NCI-H748 (cell line): Measurements from ENCODE around the gene SREBF1.
A peak's percentile ranks its signal among the peaks of the same experiment; 100 is the strongest.

Source experiments
- DNase-seq: peaks from one replicate; lab custom pipeline; 2025; ENCODE audit not compliant: unreplicated experiment; lab: John Stamatoyannopoulos, UW

SREBF1 gene

DNA sequence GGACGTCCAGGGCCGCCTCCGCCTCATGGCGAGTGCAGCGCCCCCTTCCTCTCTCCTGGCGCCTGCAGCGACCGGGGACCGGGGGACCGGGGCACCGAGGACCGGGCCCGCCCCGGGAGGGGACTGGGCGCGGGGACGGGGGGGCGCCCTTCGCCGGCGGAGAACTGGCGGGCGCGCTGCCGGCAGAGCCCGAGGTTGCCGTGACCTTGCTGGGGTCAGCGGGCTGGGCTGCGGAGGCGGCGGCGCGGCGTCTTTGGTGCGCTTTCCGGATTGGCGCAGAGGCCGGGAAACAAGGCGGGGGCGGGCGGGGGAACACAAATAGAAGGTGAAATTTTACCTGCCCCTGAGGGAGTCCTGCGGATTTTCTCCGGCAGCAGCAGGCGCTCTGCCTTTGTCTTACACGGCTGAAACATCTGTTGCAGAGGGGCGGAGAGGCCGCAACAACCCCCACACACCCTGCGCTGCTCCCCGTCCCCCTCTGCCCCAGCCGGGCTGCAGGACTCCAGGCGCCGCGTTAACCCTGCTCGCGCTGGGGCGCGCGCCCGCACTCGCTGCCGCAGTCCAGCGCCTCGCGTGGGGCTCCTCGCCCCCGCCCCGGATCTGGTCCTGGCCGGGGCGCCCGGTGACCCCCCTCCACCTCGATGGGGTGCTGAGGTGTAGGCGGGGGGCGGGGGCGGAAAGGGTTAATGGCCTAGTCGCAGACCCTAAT, 53.5 kb downstream of the SREBF1 start:
- DNase-seq: peak; percentile 94

DNA sequence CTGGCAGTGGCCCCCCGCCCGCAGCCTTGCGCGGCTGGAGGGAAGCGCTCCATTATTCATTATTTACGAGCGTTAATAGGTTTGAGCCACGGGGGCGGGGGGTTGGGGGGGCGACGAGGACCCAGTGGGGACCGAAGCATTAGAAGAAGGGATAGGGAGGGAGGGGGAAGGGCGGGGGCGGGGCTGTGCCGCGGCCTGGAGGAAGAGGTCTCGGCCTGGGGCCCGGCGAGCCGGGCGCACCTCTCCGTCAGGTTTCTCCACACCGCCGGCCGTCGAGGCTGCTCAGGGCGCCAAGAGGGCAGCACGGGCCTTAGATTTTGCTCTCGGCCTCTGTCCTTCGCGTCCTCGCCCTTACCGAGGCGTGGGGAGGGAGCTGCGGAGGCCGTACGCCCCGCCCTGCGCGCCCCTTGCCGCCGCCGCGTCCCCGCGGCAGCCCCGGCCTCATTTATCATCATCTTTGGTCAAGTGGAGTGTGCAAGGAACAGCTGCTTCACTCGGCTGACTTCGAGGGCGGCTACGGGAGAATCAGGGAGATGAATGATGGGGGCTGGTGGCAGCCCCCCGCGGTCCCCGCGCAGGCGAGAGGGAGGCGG, 54.2 kb downstream of the SREBF1 start:
- DNase-seq: peak; percentile 81

DNA sequence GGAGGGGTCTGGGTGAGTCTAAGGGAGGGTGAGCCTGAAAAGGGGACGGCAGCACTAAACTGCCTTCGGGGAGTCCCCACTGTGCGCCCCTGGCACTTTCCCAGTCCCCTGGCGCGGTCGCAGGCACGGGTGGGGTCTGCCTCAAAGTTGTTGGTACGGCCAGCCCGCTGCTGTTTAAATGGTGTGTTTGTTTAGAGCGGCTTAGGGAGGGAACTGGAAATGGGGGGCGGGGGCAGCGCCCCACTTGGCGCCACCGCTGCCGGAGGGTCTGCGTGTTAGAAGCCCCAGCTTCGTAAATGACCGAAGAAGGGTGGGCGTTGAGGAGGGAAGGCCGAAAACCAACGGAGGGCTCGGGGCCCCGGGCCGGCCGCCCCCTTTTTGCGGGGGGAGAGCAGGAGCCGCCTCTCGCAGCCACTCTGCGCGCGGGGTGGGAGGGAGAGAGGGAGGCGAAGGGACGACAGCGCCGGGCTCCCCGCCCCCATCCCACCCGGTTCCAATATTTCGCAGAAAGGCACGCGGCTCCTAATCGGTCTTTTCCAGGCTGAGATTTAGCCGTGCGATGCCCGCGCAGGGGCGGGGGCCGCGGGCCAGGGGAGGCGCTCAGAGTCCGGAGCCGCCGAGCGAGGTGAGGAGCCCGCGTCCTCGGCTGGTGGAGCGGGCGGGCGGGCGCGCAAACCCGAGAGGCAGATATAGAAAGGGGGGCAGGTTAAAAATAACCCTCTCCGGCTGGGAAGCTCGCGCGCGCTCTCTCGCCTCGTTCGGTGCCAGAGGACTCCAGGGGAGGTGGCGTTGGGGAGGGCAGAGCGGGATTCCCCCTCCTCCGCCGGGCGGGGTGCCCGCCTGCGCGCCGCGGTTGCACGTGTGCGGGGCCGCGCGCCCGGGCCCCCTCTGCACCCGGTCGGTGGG, 54.9 kb downstream of the SREBF1 start:
- peak; percentile 86 for DNase-seq

DNA sequence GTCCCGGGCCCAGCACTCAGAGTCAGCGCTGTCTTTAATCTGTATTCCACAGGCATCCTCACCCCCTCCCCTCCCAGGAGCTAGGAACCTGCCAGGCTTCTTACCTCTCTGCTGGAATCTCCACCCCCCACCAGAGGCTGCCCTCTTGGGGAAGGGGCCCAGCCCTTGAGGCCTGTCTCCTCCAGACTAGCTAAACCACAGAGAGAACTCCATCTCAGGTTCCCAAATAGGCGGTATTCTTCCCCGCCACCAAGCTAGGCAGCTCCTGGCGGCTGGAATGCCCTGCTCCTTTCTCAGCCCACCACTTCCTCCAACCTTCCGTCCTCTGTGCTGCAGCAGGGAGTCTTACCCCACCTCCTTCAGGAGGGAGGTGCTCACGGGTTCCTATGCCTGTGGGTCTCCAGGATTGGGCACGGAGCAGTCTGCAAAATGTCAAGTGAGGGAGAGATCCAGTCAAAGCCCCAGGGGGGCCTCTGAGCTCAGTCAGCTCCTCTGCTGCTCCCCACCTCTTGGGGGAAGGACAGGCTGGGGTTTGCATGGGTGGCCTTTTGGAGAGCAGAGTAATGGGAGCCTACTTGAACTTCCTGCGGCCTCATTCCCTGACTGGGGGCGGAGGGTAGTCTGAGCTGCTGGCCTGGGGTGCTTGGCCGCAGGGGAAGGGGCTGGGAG, 55.7 kb downstream of the SREBF1 start:
- DNase-seq: peak; percentile 57

DNA sequence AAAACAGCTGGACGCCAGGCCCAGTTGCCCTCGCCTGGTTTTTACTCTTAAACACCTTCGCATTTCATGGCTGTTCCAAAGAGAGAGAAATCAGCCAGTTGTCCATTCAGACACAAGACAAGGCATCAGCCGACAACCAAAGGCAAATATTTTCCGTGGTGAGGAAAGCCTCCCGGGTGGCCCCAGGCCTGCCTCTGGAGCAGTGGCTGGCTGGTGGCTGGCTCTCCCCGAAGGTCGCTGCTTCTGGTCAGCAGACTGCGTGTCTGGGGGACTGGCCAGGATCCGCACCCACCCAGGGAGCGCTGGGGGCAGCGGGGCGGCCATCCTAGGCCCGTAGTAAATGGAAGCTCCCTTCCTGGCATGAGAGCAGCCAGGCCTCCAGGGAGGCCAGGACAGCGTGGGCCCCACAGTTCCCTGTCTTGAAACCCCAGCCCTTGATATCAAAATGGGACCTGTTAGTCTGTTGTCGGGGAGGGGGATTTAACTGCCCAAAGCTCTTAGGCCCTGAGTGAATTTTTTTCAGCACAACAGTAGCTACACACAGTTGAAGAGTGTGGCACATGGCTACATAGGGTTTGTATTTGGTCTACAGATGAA, 57.7 kb downstream of the SREBF1 start:
- DNase-seq: no peak

DNA sequence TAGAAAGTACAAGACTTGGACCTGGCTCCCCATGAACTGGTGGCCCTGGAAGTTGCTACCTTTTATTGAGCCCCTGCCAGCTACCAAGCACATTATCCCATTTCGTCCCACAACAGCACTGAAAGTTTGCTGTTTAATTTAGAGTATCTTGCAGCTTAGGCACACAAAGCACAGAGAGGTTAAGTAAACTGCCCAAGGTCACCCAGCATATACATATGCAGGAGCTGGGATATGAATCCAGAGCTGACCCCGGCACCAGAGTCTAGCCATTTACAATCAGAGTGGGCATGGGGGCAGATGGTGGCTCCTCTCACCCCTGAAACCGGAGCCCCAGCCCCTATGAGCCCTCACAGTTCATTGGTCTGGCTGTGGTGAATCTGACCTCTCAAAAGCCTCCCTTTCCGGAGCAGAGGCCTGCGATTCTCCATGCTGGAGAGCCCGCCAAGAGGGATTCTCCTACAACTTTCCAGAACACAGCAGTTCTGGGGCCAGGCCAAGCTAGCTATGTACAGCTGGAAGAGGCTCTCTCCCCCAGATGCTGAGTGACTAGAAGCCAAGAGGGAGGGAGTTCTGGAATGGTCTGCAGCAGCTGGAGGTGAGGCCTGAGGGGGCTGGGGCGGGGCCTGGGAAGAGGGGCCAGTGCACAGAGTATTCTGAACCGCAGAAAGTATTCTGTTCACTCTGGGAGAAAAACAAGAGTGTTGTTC, 58.3 kb downstream of the SREBF1 start:
- DNase-seq: no peak

DNA sequence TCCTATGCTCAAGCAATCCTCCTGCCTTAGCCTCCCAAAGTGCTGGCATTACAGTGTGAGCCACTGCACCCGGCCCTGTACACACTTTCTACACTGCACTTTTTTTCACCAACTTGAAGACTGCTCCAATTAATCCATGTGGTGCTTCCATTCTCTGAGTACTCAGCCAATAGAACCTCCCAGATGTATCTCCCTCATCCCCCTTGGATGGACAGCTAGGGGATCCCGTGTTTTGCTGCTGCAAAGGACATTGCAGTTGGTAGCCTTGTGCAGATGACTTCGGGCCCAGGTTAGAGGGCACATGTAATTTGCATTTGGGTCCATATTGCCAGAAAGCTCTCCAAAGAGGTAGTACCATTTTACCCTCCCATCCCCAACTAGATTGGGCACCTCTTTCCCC, 59.9 kb downstream of the SREBF1 start:
- no peak for DNase-seq

DNA sequence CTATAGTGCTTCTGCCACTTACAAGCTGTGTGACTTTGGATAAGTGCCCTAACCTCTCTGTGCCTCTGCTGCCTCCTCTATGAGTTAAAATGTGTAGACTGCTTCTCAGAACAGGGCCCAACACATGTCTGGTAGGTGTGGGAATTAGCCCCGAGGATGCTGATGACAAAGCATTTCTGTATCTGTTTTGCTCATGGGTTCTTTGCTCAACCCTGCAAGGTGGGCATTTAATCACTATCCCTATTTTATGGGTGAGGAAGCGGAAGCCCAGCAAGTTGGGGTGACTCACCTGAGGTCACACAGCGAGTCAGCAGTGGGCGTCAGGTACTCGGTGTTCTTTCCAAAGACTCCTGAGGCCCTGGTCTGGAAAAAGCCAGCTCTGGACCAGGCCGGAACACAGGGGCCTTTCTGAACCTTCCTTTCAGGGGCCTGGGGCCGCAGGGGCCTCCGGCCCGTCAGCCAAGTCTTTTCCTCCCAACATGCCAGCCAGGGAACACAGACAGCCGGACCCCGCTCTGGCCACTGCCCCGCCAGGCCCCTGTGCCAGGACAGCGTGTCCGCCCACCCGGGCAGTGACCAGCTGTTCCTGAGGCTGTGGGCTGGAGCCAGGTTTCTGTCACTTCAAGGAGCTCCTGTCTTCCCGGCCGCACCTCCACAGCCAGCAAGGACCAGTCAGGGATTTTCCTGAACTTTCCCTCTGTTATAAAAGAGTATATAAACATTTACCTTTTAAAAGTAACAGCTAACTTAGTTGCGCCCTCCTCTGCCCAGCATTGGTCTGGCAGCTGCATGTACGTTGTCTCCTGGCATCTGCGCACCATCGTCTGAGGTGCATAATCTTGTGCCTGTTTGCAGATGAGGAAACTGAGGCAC, 62.5 kb downstream of the SREBF1 start:
- DNase-seq: no peak

DNA sequence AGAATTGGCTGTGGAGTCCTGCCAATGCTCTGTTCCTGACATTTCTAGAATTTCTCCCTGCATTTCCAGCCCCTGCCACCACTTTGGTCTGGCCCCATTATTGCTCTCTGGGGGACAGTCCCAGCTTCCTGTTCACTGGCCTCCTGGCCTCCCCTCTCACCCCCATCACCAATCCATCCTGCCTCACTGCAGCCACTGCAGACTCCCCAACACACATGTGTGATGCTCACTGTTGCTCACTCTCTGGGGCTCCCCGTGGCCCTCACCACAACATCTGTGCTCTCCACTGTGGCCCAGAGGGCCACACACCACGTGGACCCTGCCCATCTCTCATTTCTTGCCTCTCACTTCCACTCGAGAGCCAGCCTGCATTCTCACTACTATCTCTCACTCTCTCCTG, 64.6 kb downstream of the SREBF1 start:
- no peak for DNase-seq

DNA sequence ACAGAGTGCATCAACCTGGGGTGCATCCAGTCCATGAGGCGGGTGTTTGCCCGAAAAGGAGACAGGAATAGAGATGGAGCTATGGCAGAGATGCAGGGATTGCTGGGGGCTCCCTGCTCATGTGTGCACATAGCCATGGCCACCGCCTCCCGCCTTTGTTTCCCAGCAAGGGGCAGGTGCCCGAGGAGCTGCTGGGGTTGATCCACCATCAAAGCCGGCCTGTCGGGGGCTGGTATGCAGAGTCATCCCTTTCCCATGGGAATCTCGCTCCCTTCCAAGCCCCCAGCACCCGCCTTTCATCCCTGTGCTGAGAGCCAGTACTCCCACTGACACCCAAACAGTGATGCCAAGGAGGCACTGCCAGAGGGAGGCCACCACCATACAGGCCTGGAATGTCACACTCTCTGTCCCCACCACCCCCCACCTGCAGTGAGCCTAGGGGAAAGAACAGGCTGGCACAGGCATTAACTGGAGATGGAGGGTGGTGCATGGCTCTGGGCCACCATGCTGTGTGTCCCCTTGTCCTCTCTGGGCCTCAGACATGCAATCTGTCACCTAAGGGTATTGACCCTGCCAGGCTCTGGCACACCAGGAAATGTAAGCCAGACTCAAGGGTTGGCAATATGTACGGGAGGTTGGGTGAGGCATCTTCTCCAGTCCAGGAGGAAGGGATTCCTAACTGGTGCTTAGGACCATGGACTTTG, 65.1 kb downstream of the SREBF1 start:
- DNase-seq: no peak

DNA sequence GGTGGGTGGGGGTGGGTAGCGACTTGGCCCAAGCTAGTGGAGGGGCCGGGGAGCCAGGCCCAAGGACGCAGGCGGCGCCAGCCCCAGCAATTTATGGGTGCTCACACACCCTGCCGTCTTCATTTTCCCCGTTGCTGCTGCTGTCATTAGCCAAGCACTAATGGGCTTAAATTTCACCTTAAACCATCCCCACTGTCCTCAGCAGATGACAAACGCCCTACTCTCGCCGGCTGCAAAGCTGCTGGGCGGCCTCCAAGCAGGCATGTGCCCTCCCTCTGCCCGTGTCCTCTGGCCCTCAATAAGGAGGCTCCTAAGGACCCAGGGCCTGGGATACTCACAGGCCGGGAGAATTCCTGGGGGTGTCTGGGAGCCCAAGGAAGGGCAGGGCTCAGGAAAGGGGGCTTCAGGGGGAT, 66.1 kb downstream of the SREBF1 start:
- no peak for DNase-seq

DNA sequence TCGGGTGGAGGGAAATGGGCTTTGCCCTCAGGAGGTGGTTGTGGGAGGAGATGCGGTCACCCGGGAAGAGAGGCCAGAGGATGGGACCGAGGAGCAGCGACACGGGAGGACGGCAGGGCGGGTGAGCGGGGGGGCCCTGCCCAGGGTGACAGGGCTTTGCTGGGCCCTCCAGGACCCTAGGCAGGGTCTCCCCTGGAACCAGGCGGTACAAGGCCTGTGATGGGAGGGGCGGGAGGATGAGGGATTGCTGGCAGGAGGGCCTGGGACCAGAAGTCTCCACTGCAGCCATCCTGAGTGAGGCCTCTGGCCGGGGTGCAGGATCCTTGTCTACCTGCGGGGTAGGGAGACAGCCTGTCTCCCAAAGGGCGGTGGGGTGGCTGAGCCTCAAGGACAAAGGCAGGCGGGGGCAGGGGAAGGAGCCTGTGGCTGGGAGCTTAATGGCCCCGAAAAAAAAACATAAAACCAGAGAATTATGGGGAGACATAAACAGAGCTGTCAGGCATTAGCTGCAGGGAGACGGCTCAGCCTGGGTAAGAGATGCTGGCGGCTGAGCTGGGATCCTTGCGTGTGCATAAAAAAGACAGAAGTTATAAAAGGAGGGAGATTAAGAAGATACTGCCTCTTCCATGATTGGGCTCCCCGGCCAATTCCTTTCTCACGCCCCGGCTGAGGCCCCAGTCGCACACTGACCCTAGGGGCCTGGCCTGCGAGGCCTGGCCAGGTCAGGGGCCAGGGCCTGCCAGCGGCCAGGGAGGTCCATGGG, 66.7 kb downstream of the SREBF1 start:
- DNase-seq: no peak

DNA sequence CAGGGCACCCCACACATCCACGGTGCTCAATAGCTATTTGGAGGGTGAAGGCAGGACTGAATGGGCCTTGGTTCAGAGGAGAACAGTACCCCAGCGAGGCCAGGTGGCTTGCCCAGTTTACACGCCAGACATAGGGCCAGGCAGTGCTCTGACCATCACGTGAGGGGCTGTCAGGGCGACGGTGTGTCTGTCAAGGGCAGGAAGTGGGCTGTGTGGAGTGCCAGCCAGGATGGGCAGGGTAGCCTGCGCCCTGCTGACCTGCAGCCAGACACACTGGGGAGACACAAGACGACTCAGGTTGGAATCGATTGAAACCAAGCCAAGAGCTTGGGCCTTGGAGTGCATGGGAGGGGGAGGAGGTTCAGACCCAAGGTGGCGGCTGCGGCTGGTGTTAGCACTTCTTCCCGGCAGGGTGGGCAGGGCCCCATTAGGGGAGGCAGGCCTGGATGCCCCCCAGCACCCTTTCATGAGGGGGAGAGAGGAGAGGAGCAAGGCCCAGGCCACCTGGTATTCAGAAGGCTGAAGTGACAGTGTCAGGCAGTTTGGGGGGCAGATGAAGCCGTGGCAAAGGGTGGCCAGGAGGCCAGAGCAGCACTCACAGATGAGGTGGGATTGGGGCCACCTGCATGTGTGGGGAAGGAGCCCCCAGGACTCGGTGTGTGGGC, 68.2 kb downstream of the SREBF1 start:
- DNase-seq: no peak

DNA sequence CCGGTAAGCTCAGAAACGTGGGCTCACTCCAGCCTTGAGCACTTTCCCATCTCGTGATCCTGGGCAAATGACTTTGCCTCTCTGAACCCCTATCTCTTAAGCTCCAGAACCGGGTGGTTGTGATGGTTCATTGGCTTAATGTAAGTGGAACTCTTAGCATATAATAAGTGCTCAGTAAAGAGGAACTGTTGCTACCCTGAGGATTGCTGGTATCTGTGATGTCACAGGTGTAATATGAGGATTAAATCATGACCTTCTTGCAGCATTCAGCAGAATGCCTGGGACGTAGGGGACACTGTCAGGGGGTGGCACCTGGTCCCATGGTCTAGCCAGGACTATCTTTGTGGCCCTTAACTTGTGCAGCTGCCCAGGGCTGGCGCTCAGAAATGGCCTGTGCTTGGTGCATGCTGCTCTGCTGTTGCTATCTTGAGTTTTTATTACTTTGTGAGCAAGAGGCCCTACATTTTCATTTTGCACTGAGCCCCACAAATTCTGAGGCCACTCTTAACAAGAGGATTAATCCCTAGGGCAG, 68.8 kb downstream of the SREBF1 start:
- no peak for DNase-seq

DNA sequence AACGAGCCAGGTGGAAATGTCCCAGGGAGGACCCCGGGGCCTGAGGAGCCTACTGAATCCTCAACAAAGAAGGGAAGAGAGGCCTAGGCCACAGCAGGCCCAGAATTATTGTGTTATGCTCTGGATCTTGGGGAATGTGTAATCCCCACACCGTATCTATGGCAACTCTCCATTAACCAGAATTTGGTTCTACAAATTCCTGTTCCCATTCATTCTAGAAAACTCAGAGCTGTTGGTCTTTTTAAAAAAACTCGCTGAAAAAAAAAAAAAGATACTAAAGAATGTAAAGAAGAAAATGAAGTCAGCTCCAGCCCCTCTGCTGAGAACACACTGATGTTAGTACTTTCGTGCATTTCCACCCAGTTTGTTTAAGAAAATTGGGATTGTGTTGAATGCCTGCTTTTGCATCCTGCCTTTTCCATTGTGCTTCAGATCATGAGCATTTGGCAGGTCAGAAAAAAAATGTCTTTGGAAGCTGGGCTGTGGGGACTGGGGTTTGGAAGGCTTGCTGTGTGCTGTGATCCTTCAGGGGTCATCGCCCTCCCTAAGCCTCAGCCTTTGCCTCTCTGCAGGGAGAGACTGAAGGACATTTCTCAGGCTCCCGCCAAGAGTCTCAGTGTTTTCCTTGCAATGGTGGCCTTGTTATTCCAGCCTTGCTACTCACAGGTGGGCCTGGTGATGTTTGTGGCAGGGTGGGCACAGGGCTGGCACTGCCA, 69.5 kb downstream of the SREBF1 start:
- DNase-seq: no peak

DNA sequence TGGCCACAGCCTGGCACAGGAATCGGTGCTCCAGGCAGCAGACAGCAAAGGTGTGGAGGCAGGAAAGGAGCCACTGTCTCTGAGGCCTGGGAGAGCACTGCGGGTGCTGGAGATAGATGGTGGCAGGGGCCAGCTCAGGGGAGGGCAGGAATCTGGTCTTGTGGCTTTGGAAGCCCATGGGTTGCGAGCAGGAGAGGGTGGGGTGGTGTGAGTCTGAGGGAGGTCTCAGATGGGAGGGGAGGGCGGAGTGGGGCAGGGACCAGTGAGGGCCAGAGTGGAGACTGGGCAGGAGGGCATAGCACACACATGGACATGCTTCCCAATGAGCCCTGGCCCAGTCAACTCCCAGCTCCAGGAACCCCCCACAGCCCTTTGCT, 70.1 kb downstream of the SREBF1 start:
- no peak for DNase-seq
